Heart left ventricle (tissue), 16 donors: ENCODE data around the gene FLNA. TPM values are rescaled to one million over a fixed set of nuclear protein-coding genes. Genes with fewer than 3 reads are reported as not detected.

Experiments
- ATAC-seq, 4 donors: fragments of 200-7000 bp; cut with Tn5 transposase; one replicate each; pipeline ENCODE4 v1.9.1; 2020 to 2022; ENCODE audit warnings: moderate library complexity in 4 of 4, mild to moderate bottlenecking in 3 of 4, moderate number of reproducible peaks in 1 of 4
- DNase-seq, 5 donors: peaks; one replicate each; pipeline ENCODE4 v3.0.0-alpha.2; 2020
- H3K27ac ChIP-seq, 12 donors: fragments of 200-600 bp; sonication (generic) in 4 of 12; one replicate each; pipeline versions ENCODE4 v1.5.0 to v1.8.0; 2016 to 2022; ENCODE audit warnings: mild to moderate bottlenecking in 2 of 12
- H3K27me3 ChIP-seq, 9 donors: fragments of 200-600 bp; sonication (generic) in 2 of 9; one replicate each; pipeline versions ENCODE4 v1.5.1 to v1.8.0; 2016 to 2022; ENCODE audit warnings: mild to moderate bottlenecking in 3 of 9
- H3K36me3 ChIP-seq, 9 donors: fragments of 200-600 bp; sonication (generic) in 2 of 9; one replicate each; pipeline versions ENCODE4 v1.5.0 to v1.8.0; 2018 to 2022; ENCODE audit warnings: mild to moderate bottlenecking in 2 of 9
- H3K4me1 ChIP-seq, 12 donors: fragments of 200-600 bp; sonication (generic) in 4 of 12; one replicate each; pipeline versions ENCODE4 v1.5.0 to v1.8.0; 2016 to 2022; ENCODE audit warnings: mild to moderate bottlenecking in 3 of 12
- H3K4me3 ChIP-seq, 12 donors: fragments of 200-600 bp; sonication (generic) in 4 of 12; one replicate each; pipeline versions ENCODE4 v1.5.0 to v1.8.0; 2017 to 2022; ENCODE audit warnings: mild to moderate bottlenecking in 9 of 12, moderate library complexity in 4 of 12
- H3K9me3 ChIP-seq, 12 donors: fragments of 200-600 bp; sonication (generic) in 4 of 12; one replicate each; pipeline versions ENCODE4 v1.5.0 to v1.8.0; 2016 to 2022; ENCODE audit warnings: mild to moderate bottlenecking in 1 of 12
- CTCF ChIP-seq, 12 donors: fragments of 200-600 bp; sonication (generic) in 4 of 12; IDR thresholded peaks; one replicate each; pipeline versions ENCODE4 v1.5.0 to v1.8.0; 2018 to 2022; ENCODE audit warnings: antibody characterized with exemption in 12 of 12, mild to moderate bottlenecking in 5 of 12
- POLR2A ChIP-seq, 2 donors: fragments of 450-650 bp; IDR thresholded peaks; one replicate each; pipeline ENCODE4 v1.6.1; 2017; ENCODE audit warnings: antibody characterized with exemption in 2 of 2, mild to moderate bottlenecking in 2 of 2, moderate library complexity in 2 of 2
- WGBS, 4 donors: extraction: QIAGEN DNeasy Blood & Tissue Kit in 2 of 4; methylation state at CpG; one replicate each; pipeline versions ENCODE4 v1.1.5 to v1.1.7; 2013 to 2018; 5-methylcytosine and 5-hydroxymethylcytosine counted together
- intact Hi-C, 10 donors: fragments of 100-400 bp; cut with DNase I; formaldehyde crosslinking; loops; one replicate each; pipeline versions ENCODE4 v1.11.1 to v1.14.2; 2022
- polyA plus RNA-seq, 2 donors: library from polyadenylated mRNA; stranded (reverse); fragments of 200-250 nt; gene quantifications; one replicate each; pipeline ENCODE4 v1.2.3, GENCODE V29; 2013
- total RNA-seq, 9 donors: library from RNA; depleted of rRNA in 2 of 9; stranded (reverse); fragments of >200 nt in 2 of 9; fragmentation: NEBNext Ultra II Directional in 3 of 9; extraction: Animal tissue kit (Norgen Biotek cat#: 25700) in 3 of 9; gene quantifications; one replicate each; pipeline versions ENCODE4 v1.1.0 to v1.2.4, GENCODE V29; 2016 to 2023
- donor health status: ischemic (EF 13 %, LVEDD 7.1; RV severe dilation, severe dysfunction).
- donor health status: healthy with polysubstance abuse.
- donor health status: DM: no; HTN: yes; CAD: no.
- donor health status: DM: no; HTN: no; CAD: no.
- donor health status: ischemic (EF 25% LVEDD 6.9; RV normal size, moderate dysfunction).
- donor health status: ischemic (EF 25% LVEDD 5.7; RV mildly dilated, moderate dysfunction).
- donor health status: healthy.
- donor health status: DM: yes; HTN: yes; CAD: no.
- donor health status: ischemic (EF 35%, LVEDD 5.7; RV mildly dilated, moderate dysfunction).
- donor health status: nonischemic (EF 11% LVEDD 7.7; RV severe dilation, severe dysfunction).
- donor health status: DM: yes; HTN: yes; CAD: no.
- donor health status: PGD.
- donor health status: ischemic (EF 29% LVEDD 5.4; RV normal size, mild dysfunction).
- donor health status: nonischemic (EF 23%, LVEDD 6.1; RV moderate dilation, normal function).

FLNA gene
- total and polyA plus RNA-seq, 11 donors: 155 to 465 (median 234) TPM

GRCh38 chrX:154365997-154366665 lies 8.3 kb downstream of the FLNA start:
- Histone ChIP-seq H3K4me1 (peaks cover 0 to 40% (median 23%) of the 10 kb centered on the region in 12 donors), H3K9me3 (no peaks in the 10 kb centered on the region), H3K4me3 (peak overlapping the region in 1 of 12 donors; percentile 9), H3K36me3 (peaks cover 2 to 72% (median 68%) of the 10 kb centered on the region in 9 donors), H3K27me3 (no peaks in the 10 kb centered on the region), H3K27ac (peak overlapping the region in 11 of 12 donors; percentile 8 to 99 (median 96))
- no peak for DNase-seq
- intact Hi-C loops: no loop called here
- no peak for TF ChIP-seq CTCF (IDR thresholded peaks at IDR 0.05)
- TF ChIP-seq POLR2A (IDR thresholded peaks at IDR 0.05): no peak
- ATAC-seq: no peak
- WGBS, 4 donors: 62 to 74% (median 69%) methylated on average over 20 to 32 of the region's 32 CpGs

- 48 to 66% (median 59%) methylated on average over 12 to 20 of the region's 20 CpGs for WGBS, 4 donors
- H3K4me3 ChIP-seq: no peak overlapping the region
- DNase-seq (no peak), ATAC-seq (no peak)
- TF ChIP-seq CTCF (IDR thresholded peaks at IDR 0.05): no peak
- TF ChIP-seq POLR2A (IDR thresholded peaks at IDR 0.05): no peak
- intact Hi-C loops: no loop called here
- peaks cover 0 to 43% (median 23%) of the 10 kb centered on the region in 12 donors for H3K4me1 ChIP-seq
- peaks cover 2 to 82% (median 77%) of the 10 kb centered on the region in 9 donors for H3K36me3 ChIP-seq
- no peaks in the 10 kb centered on the region for H3K27me3 ChIP-seq
- H3K27ac ChIP-seq: peak overlapping the region in 8 of 12 donors; percentile 23 to 99 (median 94)
- no peaks in the 10 kb centered on the region for H3K9me3 ChIP-seq
Observed at GRCh38 chrX:154365052-154365600, 9.3 kb downstream of the FLNA start.

- peaks cover 0 to 50% (median 23%) of the 10 kb centered on the region in 12 donors for H3K4me1 ChIP-seq
Observed at GRCh38 chrX:154363706-154364439, 10.6 kb downstream of the FLNA start.

More at GRCh38 chrX:154363706-154364439, 10.6 kb downstream of the FLNA start:
- intact Hi-C loops: no loop called here
- no peak for TF ChIP-seq POLR2A (IDR thresholded peaks at IDR 0.05)
- no peak for TF ChIP-seq CTCF (IDR thresholded peaks at IDR 0.05)
- no peak overlapping the region for H3K4me3 ChIP-seq
- no peak for ATAC-seq
- H3K27ac ChIP-seq: peak overlapping the region in 2 of 12 donors; percentile 3 to 97
- no peaks in the 10 kb centered on the region for H3K27me3 ChIP-seq
- H3K36me3 ChIP-seq: peaks cover 2 to 95% (median 90%) of the 10 kb centered on the region in 9 donors
- no peak for DNase-seq
- H3K9me3 ChIP-seq: no peaks in the 10 kb centered on the region
- 56 to 74% (median 69%) methylated on average over 19 to 20 of the region's 20 CpGs for WGBS, 4 donors
